Stimulated activated CD4-positive, alpha-beta T cell treated with anti-CD3 and anti-CD28 coated beads, Interleukin-4, amount 100 ng/mL, for 48 hours (primary cell): ENCODE results near the gene SNAP25.

Source experiments
- DNase-seq, 2 donors: peaks; one replicate each; pipeline ENCODE4 v3.0.0-alpha.2; 2020; ENCODE audit warnings: low read depth in 2 of 2

The SNAP25 gene

GRCh38 chr20:10332656-10333415, 114.2 kb downstream of the SNAP25 start:
- no peak for DNase-seq

GRCh38 chr20:10336959-10337729, 118.5 kb downstream of the SNAP25 start:
- DNase-seq: no peak

DNA sequence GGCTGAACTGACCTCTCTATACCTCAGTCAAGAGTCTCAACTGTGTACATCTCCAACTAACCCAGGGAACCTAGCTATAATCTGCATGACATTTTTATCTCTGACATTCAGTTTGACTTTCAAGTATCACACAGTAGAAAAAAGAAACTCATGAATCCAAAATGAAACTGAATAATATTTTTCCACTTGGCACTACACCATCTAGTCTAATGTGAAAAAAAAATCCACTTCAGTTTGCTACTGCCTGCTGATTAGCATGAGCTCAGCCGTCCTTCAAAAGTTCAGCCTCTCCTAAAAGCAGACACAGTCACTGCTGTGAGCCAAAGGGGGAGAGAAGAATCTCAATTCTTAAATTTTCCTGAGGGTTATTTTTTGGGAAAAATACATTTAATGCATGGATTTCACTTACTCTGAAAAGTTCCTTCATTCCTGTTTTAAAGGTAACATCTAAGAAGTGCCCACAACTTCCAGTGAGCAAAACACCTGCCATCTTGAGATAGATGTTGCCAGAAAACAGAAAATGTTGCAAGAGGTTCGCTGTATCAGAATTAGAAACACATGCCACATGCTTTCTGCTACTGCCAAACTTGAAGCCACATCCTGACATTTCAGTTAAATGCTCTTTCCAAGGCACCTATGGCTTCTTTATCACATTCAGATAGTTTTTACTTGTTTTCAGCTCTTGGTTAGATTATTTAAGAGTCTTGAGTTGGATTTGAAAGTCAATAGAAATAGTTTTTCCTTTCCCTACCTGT, 120.0 kb downstream of the SNAP25 start:
- DNase-seq: no peak

GRCh38 chr20:10339609-10340008, 121.0 kb downstream of the SNAP25 start:
- DNase-seq: no peak

DNA sequence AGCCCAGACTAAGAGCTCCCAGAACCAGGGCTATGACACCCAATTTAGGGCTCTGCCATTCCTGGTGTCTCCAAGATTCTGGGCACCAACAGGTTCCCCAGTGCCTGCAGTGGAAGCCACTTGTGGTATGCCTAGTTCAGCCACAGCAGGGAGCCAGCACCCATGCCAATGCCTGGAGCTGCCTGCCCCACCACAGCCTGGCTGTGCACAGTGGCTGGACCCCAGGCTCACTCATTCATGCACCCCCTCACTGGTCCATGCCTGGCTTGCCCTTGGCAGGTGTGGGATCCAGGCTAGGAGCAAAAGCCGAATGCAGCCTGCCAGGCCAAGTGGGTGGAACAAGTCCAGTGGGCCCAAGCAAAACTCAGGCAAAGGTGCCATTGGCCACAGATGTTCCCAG, 123.5 kb downstream of the SNAP25 start:
- DNase-seq: no peak

DNA sequence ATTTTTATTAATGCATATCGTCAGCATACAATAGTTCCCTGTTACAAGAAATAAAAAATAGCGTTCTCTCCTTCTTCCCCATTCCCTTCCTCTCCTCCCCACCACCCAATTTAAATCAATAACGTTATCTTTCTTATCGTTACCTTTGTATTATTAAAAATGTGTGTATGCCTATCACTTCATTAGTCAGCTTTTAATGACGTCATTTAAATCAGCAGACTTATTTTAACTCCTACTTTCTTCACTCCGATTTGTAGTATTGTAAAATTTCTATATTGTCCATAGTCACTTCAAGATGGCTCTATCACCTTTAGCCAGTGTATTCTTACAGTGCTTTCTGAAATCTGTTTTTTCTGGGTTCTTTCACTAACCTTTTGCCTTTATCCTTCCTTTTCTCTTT, 126.3 kb downstream of the SNAP25 start:
- no peak for DNase-seq

DNA sequence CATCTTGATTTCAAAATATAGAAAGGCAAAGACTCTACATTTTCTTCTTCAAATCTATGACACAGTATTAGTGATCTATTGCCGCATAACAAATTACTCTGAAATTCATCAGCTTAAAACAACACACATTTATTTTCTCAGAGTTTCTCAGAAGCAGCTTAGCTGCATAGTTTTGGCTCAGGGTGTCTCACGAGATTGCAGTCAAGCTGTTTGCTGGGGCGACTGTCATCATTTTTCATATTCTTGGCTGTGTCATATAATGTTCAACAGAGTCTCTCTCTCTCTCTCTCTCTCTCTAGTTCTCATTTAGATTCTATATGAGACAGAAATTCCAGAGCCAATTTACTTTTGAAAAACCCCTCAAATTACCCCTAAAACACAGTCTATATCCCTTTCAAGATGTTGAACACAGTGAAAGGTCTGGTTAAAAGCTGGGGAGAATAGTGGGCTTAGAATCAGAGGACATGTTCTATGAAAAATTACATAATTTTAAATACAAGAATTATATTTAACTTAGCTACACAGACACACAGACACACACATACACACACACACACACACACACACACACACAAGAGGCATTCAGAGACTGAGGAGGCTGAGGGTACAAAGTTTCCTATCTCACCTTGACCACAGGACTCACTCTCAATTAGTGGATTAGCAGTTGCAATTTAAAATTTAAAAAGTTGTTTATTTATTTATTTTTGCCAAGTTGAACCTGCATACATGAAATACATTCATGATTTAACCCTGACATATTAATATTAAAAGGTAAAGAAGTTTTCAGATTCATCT, 128.7 kb downstream of the SNAP25 start:
- no peak for DNase-seq

GRCh38 chr20:10349118-10349517, 130.5 kb downstream of the SNAP25 start:
- DNase-seq: no peak

- no peak for DNase-seq
These were observed 131.7 kb downstream of the SNAP25 start for GRCh38 chr20:10350188-10350842.

- no peak for DNase-seq
These were observed 134.5 kb downstream of the SNAP25 start for GRCh38 chr20:10352934-10353824.

DNA sequence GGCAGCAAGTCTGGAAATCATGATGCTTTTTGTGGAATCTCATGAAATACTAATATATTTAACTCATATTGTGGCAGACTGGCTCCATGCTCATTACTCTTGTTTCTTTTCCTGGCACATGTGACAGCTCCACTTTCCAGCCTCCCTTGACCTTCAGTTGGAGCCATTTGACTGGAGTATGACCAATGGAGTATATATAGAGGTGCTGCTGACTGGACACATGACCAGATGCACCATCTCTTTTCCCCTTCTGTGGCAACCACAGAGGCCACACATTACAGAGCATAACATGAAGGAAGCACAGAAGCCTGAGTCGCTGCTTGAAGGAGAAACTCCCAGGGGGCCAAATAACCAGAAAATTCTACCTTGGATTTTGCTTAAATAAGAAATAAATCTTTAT, 138.0 kb downstream of the SNAP25 start:
- DNase-seq: no peak
